Hepatic stellate cell (primary cell): ENCODE data around the gene TSPAN11.

Experiments
- DNase-seq: peaks from one replicate; pipeline ENCODE4 v3.0.0; 2011; ENCODE audit warnings: low spot score

TSPAN11 gene

GRCh38 chr12:30961030-30961429 is 34.5 kb downstream of the TSPAN11 start:
- no peak for DNase-seq

- DNase-seq, result no peak
Observed at GRCh38 chr12:30962047-30962446, 35.5 kb downstream of the TSPAN11 start.

GRCh38 chr12:30963709-30964564 is 37.4 kb downstream of the TSPAN11 start:
- DNase-seq, result no peak

GRCh38 chr12:30964896-30965612 is 38.5 kb downstream of the TSPAN11 start:
- DNase-seq, result no peak

- no peak for DNase-seq
Observed at GRCh38 chr12:30965613-30965985, 39.1 kb downstream of the TSPAN11 start.

- no peak for DNase-seq
Observed at GRCh38 chr12:30967026-30967425, 40.5 kb downstream of the TSPAN11 start.

GRCh38 chr12:30968211-30968610 is 41.7 kb downstream of the TSPAN11 start:
- DNase-seq, result no peak

GRCh38 chr12:30969006-30969405 is 42.5 kb downstream of the TSPAN11 start:
- no peak for DNase-seq

GRCh38 chr12:30969606-30970395 is 43.3 kb downstream of the TSPAN11 start:
- DNase-seq, result no peak

GRCh38 chr12:30970559-30971197 is 44.1 kb downstream of the TSPAN11 start:
- DNase-seq, result no peak

- no peak for DNase-seq
Observed at GRCh38 chr12:30972035-30972434, 45.5 kb downstream of the TSPAN11 start.

- no peak for DNase-seq
Observed at GRCh38 chr12:30973175-30973574, 46.6 kb downstream of the TSPAN11 start.

- no peak for DNase-seq
Observed at GRCh38 chr12:30973830-30974229, 47.3 kb downstream of the TSPAN11 start.

- no peak for DNase-seq
Observed at GRCh38 chr12:30974746-30975500, 48.4 kb downstream of the TSPAN11 start.

- DNase-seq, result no peak
Observed at GRCh38 chr12:30975581-30975980, 49.0 kb downstream of the TSPAN11 start.

- no peak for DNase-seq
Observed at GRCh38 chr12:30976206-30976605, 49.7 kb downstream of the TSPAN11 start.

GRCh38 chr12:30977124-30977523 is 50.6 kb downstream of the TSPAN11 start:
- DNase-seq, result no peak

GRCh38 chr12:30977537-30978349 is 51.2 kb downstream of the TSPAN11 start:
- no peak for DNase-seq

GRCh38 chr12:30978639-30979038 is 52.1 kb downstream of the TSPAN11 start:
- DNase-seq, result no peak
